SJCRH30 (cell line): Measurements from ENCODE around the gene SCAANT1. TPM values are rescaled to one million over a fixed set of nuclear protein-coding genes. Genes with fewer than 3 reads are reported as not detected.

ENCODE experiments used
- DNase-seq, 2 experiments: peaks; one replicate each; pipeline ENCODE4 v3.0.0-alpha.2; 2015 to 2020
- H3K27ac ChIP-seq: fragments of 250-450 bp; sonication (Bioruptor Pico); 2 replicates; pipeline ENCODE4 v1.5.1; 2020; ENCODE audit warnings: mild to moderate bottlenecking, moderate library complexity
- H3K27me3 ChIP-seq: fragments of 250-450 bp; sonication (Bioruptor Pico); 2 replicates; pipeline ENCODE4 v1.5.1; 2020; ENCODE audit warnings: mild to moderate bottlenecking, moderate library complexity
- H3K36me3 ChIP-seq: fragments of 250-450 bp; sonication (Bioruptor Pico); 2 replicates; pipeline ENCODE4 v1.5.1; 2020; ENCODE audit warnings: mild to moderate bottlenecking, moderate library complexity
- H3K4me1 ChIP-seq: fragments of 250-450 bp; sonication (Bioruptor Pico); 2 replicates; pipeline ENCODE4 v1.5.1; 2020; ENCODE audit warnings: mild to moderate bottlenecking, moderate library complexity
- H3K4me3 ChIP-seq: fragments of 250-450 bp; sonication (Bioruptor Pico); 2 replicates; pipeline ENCODE4 v1.5.1; 2020; ENCODE audit warnings: mild to moderate bottlenecking, moderate library complexity
- H3K9me3 ChIP-seq: fragments of 250-450 bp; sonication (Bioruptor Pico); replicated peaks from 2 replicates; pipeline ENCODE4 v1.5.1; 2020; ENCODE audit warnings: mild to moderate bottlenecking, moderate library complexity
- total RNA-seq: library from RNA; depleted of rRNA; stranded (reverse); fragments of >200 nt; shearing (Covaris generic); gene quantifications from 2 replicates; pipeline ENCODE4 v1.2.3, GENCODE V29; 2014; rRNA removed

The SCAANT1 gene
- total RNA-seq, result not detected in 2 replicates

DNA sequence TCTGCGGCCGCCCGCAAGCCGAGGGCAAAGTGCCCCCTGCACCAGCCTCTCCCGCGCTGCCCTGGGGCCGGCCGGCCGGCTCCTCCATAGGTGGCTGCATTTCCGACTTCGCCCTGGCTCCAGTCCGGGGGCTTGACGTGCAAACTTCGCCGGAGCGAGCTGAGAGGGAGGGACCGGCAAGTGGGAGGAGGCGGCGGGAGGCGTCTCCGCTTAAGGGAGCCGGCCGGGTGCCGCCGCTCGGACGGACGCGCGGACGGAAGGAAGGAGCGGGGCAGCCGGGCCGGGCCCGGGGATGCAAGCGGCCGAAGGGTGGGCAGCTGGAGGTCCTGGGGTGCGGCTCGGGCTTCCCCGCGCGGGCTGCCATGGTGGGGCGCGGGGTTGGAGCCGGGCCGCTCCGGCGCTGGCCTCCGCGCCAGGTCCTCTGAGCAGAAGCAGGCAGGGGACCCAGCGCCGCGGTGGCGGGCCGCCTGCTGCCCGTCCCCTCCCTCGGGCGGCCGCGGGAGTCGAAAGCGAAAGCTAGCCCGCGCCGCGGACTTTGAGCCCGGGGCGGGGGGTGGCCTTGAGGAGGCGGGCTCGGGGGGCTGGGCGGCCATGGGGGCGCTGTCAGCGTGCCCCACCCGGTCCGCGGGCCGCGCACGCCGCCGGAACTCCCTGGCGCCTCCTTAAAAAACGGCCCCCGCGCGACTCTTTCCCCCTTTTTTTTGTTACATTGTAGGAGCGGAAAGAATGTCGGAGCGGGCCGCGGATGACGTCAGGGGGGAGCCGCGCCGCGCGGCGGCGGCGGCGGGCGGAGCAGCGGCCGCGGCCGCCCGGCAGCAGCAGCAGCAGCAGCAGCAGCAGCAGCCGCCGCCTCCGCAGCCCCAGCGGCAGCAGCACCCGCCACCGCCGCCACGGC lies at the start of gene SCAANT1:
Gene SCAANT1 (minus strand): TSS at position 511 of the 895 bp plus-strand sequence.
- no peaks in the 10 kb centered on the region for H3K9me3 ChIP-seq
- no peaks in the 10 kb centered on the region for H3K4me1 ChIP-seq
- DNase-seq, result peak; percentile 78 to 79
- H3K27me3 ChIP-seq, result no peaks in the 10 kb centered on the region
- H3K27ac ChIP-seq, result peak within 1 kb of the TSS; percentile 65; the same call in 1 of the 2 replicates
- H3K4me3 ChIP-seq, result peak within 1 kb of the TSS; percentile 78
- H3K36me3 ChIP-seq, result peaks cover 2% of the 10 kb centered on the region; the same call in 1 of the 2 replicates

DNA sequence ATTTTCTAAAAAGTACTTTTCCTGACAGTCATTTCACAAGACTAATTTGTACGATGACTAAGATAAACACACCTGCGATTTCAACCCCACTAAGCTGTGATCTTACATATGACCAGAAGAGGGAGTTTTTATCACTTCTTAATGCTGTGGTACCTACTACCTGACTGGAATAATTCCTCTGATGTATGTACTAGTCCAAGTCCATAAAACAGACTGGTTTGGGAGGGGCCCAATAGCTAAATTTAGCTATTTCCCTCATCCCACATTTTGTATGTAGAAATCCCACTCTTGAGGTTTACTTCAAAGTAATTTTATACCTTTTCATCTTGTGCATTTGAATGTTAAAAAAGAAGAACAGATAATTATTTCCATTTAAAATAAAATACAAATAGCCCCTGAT lies 49.7 kb upstream of the SCAANT1 start:
- DNase-seq, result peak in 1 of 2 experiments; percentile 9
- no peak overlapping the region for H3K4me3 ChIP-seq
- no peaks in the 10 kb centered on the region for H3K27me3 ChIP-seq
- no peaks in the 10 kb centered on the region for H3K9me3 ChIP-seq
- no peaks in the 10 kb centered on the region for H3K36me3 ChIP-seq
- no peaks in the 10 kb centered on the region; the same call in 1 of the 2 replicates for H3K4me1 ChIP-seq
- no peak overlapping the region for H3K27ac ChIP-seq

DNA sequence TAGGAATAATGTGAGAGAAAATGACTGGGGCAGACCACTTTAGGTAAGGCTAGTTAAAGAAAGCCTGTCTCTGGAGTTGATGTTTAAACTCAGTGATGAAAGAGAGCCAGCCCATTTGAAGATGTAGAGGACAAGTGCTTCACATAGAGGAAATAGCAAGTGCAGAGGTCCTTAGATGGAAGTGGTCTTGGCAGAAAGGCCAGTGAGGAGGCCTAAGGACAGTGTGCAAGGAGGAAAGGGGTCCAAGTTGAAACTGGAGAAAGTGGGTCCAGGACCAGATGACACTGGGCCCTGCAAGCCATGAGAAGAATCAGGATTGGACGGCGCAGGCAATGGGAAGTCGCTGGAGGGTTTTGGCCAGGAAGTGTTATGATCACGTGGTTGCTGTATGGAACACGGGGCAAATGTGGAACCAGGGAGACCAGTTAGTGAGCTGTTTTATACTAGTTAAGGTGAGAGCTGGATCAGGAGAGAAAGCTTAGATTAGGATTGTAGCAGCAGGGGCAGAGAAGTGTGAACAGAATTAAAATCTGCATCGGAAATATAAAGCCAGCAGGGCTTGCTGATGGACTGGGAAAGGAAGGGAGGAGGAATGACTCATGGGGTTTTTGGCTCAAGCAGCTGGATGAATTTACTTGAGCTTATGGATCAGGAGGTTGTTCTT lies 48.0 kb upstream of the SCAANT1 start:
- H3K4me1 ChIP-seq, result no peaks in the 10 kb centered on the region; the same call in 1 of the 2 replicates
- H3K4me3 ChIP-seq, result peak overlapping the region; percentile 44
- no peaks in the 10 kb centered on the region for H3K36me3 ChIP-seq
- peak; percentile 4 to 43 for DNase-seq
- no peaks in the 10 kb centered on the region for H3K27me3 ChIP-seq
- peak overlapping the region; percentile 27; the same call in 1 of the 2 replicates for H3K27ac ChIP-seq
- no peaks in the 10 kb centered on the region for H3K9me3 ChIP-seq

DNA sequence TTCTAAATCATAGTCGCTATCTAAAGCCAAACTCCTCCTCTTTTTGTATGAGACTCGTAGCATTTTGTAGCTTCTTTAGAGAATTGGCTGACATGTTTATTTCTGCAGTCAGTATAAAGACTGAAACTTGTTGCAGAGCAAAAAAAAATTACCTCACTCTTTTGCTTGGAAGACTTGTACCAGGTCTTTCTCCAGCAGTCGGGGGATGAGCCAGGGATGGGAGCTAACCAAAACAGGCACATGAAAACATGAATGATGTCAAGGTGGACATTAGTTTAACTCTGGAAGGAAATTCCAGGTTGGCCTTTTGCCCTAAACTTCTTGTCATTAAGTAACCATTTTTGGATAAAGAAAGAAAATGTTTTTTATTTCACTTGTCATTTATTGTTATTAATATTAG lies 47.0 kb upstream of the SCAANT1 start:
- H3K4me3 ChIP-seq, result no peak overlapping the region
- H3K36me3 ChIP-seq, result no peaks in the 10 kb centered on the region
- H3K4me1 ChIP-seq, result no peaks in the 10 kb centered on the region; the same call in 1 of the 2 replicates
- no peak for DNase-seq
- no peaks in the 10 kb centered on the region for H3K27me3 ChIP-seq
- no peaks in the 10 kb centered on the region for H3K9me3 ChIP-seq
- H3K27ac ChIP-seq, result no peak overlapping the region

DNA sequence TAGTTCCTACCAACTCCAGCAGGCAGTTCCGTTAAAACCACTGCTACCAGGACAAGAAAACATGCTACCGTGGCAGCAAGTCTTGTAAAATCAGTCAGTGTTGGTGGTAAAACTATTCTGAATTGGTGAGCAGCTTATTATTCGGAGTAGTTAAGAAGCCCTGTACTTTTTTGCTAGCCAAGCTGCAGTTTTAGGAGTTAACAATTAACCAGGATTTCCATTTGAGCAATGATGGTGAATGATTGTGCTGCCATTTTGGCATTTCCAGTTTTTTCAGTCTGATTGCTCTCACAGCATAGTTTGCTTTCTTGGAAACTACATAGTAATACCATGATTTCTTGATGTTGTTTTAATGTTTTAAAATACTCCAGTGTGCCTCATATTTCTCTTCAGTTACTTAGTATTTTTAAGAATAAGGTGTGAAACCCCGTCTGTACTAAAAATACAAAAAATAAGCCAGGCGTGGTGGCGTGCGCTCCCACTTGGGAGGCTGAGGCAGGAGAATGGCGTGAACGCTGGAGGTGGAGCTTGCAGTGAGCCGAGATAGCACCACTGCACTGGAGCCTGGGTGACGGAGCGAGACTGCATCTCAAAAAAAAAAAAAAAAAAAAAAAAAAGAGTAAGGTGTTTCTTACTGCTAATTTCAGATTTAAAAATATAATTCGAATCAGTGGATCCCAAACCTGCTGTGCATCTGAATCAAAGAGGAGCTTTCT lies 43.8 kb upstream of the SCAANT1 start:
- H3K4me1 ChIP-seq, result peaks cover 6% of the 10 kb centered on the region

DNA sequence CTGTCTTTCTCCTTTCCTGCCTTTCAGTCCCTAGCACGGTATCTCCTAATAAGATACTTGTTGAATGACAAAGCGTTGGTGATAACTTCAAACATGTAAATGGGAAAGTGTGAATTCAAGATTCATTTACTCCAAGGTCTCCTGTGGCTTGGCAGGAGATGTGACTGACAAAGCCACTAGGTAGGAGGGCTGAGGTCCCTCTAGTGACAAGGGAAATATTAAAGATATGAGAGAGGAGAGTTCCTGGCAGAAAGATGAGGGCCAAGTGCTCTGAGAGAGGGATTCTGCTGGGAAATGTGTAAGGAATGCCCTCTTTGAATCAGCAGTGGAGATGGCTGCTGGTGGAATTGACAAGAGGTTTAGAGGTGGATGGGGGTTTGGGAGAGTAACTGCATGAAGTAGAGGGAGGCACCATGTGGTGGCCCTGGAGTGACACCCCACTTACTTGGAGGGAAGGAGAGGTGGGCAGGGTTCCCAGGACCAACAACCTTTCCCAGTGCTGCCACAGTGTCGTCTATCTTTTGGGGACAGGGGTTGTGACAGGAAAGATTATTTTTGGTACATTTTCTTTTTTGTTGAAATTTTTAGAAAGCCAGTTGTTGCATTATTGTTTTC lies 43.0 kb upstream of the SCAANT1 start:
- no peaks in the 10 kb centered on the region for H3K36me3 ChIP-seq
- no peaks in the 10 kb centered on the region for H3K9me3 ChIP-seq
- H3K27me3 ChIP-seq, result no peaks in the 10 kb centered on the region
- no peak for DNase-seq
- H3K27ac ChIP-seq, result no peak overlapping the region
- no peak overlapping the region for H3K4me3 ChIP-seq
- H3K4me1 ChIP-seq, result peaks cover 8% of the 10 kb centered on the region; the same call in 1 of the 2 replicates

More for the DNA sequence above, 43.8 kb upstream of the SCAANT1 start:
- Histone ChIP-seq H3K27ac (no peak overlapping the region), H3K27me3 (no peaks in the 10 kb centered on the region), H3K4me3 (no peak overlapping the region), H3K9me3 (no peaks in the 10 kb centered on the region), H3K36me3 (no peaks in the 10 kb centered on the region)
- no peak for DNase-seq

DNA sequence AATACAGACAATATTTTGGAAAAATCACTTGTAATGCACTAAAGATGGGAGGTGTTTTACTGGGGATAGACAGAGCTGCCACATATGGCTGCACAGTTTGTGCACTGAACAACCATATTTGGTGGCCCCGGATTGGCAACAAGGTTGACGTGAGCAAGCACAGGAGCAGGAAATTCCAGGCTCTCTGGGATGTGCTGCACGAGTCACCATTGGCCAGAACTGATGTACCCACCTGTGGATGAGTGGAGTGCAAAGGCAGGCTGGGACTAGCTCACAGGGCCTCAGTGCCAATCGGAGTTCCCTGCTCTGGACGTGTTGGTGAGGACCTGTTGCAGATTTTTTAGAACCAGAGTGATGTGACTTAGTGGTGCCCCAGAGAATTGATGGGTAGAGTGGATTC lies 42.0 kb upstream of the SCAANT1 start:
- Histone ChIP-seq H3K36me3 (no peaks in the 10 kb centered on the region), H3K4me1 (peaks cover 8% of the 10 kb centered on the region; the same call in 1 of the 2 replicates), H3K9me3 (no peaks in the 10 kb centered on the region), H3K4me3 (no peak overlapping the region), H3K27ac (no peak overlapping the region), H3K27me3 (no peaks in the 10 kb centered on the region)
- no peak for DNase-seq

DNA sequence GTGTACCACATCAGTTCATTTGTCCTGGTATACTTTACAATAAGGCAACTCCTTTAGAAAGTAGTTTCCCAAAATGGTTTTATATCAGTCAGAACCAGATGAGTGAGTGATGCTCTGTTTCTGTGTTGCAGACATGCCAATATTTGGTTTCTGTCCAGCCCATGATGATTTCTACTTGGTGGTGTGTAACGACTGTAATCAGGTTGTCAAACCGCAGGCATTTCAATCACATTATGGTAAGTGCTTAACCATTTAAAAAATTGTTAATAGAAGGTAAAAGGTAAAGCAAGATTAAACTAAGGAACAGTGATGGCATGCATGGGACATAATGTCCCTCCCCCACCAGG lies 40.0 kb upstream of the SCAANT1 start:
- no peaks in the 10 kb centered on the region for H3K9me3 ChIP-seq
- H3K4me3 ChIP-seq, result no peak overlapping the region
- H3K27me3 ChIP-seq, result no peaks in the 10 kb centered on the region
- DNase-seq, result no peak
- peaks cover 8% of the 10 kb centered on the region; the same call in 1 of the 2 replicates for H3K4me1 ChIP-seq
- H3K36me3 ChIP-seq, result no peaks in the 10 kb centered on the region
- H3K27ac ChIP-seq, result no peak overlapping the region

DNA sequence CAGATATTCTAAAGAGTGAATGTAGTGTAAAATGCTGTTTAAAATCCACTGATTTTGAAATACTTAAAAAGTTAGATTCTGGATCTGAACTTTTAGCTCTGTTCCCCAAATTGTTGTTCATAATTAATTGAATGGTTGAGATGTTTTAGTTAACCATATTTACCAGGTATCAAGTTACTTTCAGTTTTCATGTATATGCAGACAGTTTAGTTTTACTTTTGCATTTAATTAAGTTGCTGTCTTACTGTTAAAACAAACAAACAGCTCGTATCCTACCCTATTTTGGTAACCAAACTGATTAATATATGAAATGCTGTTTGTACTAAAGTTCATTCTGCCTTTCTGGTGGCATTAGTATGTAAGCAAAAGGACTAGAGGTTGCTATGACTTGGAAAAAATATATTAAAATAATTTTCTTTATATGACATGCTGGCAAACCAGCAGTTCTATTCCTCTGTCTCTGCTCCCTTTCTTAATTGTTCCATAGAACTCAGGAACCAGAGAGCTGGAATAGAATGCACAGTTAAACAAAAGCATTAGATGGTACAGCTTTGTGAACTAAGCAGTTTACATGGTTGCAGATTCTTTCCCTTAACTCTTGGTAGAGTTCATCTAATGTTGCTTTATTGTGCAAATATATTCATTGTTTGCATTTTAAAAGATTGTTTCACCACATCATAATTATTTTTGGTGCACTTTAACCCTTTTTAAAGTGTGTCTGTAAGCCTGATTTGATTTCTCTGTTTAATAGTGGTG lies 39.5 kb upstream of the SCAANT1 start:
- Histone ChIP-seq H3K27me3 (no peaks in the 10 kb centered on the region), H3K36me3 (no peaks in the 10 kb centered on the region), H3K9me3 (no peaks in the 10 kb centered on the region), H3K27ac (no peak overlapping the region), H3K4me3 (no peak overlapping the region), H3K4me1 (peaks cover 8% of the 10 kb centered on the region; the same call in 1 of the 2 replicates)
- no peak for DNase-seq

DNA sequence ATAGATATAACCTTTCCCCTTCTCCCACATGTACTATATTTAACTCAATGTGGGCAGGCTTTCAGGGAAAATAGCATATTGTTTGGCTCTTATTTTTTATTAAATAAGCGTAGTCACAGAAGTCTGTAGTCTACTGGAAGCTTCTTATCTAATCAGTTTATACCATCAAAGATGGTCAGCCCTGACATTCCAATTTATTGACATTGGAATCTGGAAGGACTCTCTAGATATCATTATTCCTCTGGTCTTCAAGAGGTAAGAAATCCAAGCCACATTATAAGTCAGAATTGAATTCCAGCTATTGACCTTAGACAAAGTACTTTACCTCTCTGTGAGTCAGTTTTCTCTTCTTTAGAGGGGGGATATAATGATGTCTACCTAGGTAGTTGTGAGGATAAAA lies 38.5 kb upstream of the SCAANT1 start:
- no peak for DNase-seq
- no peaks in the 10 kb centered on the region for H3K36me3 ChIP-seq
- no peak overlapping the region for H3K27ac ChIP-seq
- H3K27me3 ChIP-seq, result no peaks in the 10 kb centered on the region
- no peaks in the 10 kb centered on the region for H3K9me3 ChIP-seq
- H3K4me3 ChIP-seq, result no peak overlapping the region
- peaks cover 8% of the 10 kb centered on the region; the same call in 1 of the 2 replicates for H3K4me1 ChIP-seq

DNA sequence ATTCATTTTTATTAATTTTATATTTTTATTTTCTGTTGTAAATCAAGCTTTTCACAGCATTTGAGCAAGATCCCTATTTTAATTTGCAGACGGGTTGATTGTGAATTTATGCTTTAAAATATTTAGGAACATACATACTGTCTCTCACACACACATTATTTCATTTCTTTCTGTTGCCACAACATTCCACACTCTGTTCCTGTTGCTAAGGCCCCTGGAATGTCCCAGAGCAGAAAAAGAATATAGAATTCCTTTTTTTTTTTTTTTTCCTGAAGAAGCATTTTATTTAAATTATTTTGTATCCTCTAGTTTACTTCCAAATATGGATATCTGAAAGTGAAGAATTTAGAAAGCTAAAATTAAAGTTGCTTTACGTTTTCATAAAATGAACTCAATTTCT lies 36.8 kb upstream of the SCAANT1 start:
- no peaks in the 10 kb centered on the region for H3K36me3 ChIP-seq
- H3K4me1 ChIP-seq, result peaks cover 8% of the 10 kb centered on the region; the same call in 1 of the 2 replicates
- H3K27me3 ChIP-seq, result no peaks in the 10 kb centered on the region
- H3K27ac ChIP-seq, result no peak overlapping the region
- no peak for DNase-seq
- no peak overlapping the region for H3K4me3 ChIP-seq
- no peaks in the 10 kb centered on the region for H3K9me3 ChIP-seq

DNA sequence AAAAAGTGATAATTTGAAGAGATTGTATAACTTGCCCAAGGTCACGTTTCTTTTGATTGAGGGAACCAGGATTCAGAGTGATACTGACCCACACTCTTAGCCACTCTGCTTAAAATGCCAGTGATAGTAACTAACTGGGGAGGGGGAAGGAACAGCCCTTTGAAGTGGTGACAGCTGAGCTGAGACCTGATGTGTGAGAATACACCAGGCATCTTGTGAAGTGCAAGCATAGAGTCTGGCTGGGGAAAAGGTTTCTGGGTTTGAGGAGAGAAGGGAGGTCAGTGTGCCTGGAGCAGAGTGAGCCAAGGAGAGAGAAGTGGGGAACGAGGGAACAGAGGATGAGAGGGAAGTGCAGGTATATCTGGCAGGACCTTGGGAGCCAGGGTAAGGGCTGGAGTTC lies 35.4 kb upstream of the SCAANT1 start:
- no peak overlapping the region for H3K27ac ChIP-seq
- H3K36me3 ChIP-seq, result no peaks in the 10 kb centered on the region
- no peak for DNase-seq
- H3K4me3 ChIP-seq, result no peak overlapping the region
- no peaks in the 10 kb centered on the region for H3K27me3 ChIP-seq
- H3K9me3 ChIP-seq, result no peaks in the 10 kb centered on the region
- peaks cover 8% of the 10 kb centered on the region; the same call in 1 of the 2 replicates for H3K4me1 ChIP-seq

DNA sequence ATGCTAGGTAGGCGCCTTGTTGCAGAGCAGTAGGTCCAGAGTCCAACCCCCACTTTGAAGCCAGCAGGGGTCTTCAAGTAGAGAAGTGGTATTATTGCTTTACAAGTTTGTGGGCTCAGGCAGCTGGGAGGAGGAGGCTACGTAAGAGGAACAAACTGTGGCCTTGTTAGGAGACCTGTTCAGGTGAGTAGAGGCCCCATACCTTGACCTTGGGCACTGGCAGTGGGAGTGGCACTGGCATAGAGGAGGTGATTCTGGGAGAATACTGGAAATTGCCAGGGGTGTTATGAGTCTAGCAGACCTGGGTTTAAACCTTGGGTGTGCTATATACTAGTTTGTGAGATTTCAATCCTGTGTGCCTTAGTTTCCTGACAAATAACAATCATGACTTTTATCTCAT lies 34.6 kb upstream of the SCAANT1 start:
- no peak for DNase-seq
- Histone ChIP-seq H3K36me3 (no peaks in the 10 kb centered on the region), H3K4me3 (no peak overlapping the region), H3K27me3 (no peaks in the 10 kb centered on the region), H3K4me1 (peaks cover 8% of the 10 kb centered on the region; the same call in 1 of the 2 replicates), H3K9me3 (no peaks in the 10 kb centered on the region), H3K27ac (no peak overlapping the region)
